Measurements from ENCODE around the gene ACBD4. TPM values are rescaled to one million over a fixed set of nuclear protein-coding genes. Genes with fewer than 3 reads are reported as not detected.

Gene ACBD4
- total RNA-seq, 1 experiment from 2014 or later: 9.7 TPM

GRCh38 chr17:45118691-45119090 lies 16.8 kb upstream of the ACBD4 start:
- no peaks in the 10 kb centered on the region for H3K4me1 ChIP-seq (ENCODE audit: insufficient read depth, low read length)
- H3K4me2 ChIP-seq (ENCODE audit: insufficient read depth, insufficient read length, low read length): no peak overlapping the region
- no peaks in the 10 kb centered on the region for H3K27me3 Mint-ChIP-seq (ENCODE audit: low read depth)
- WGBS (ENCODE audit: extremely low coverage, insufficient read length, low lambda C conversion rate): no CpG with 5 or more reads among the region's 23 CpGs
- H3K23me2 ChIP-seq (ENCODE audit: insufficient read length, low read depth, low read length, poor library complexity, severe bottlenecking): no peaks in the 10 kb centered on the region
- no peak overlapping the region for H4K5ac ChIP-seq (ENCODE audit: insufficient read length, low read depth, low read length)
- H3K4me1 Mint-ChIP-seq: peaks cover 8 to 31% of the 10 kb centered on the region in 2 experiments
- H3K27me3 ChIP-seq (ENCODE audit: insufficient read depth, low read length): no peaks in the 10 kb centered on the region
- no peak overlapping the region for H3K27ac Mint-ChIP-seq
- no peak overlapping the region for H3K18ac ChIP-seq (ENCODE audit: insufficient read length, low read depth, low read length)
- no peak overlapping the region for H4K8ac ChIP-seq (replicated peaks; ENCODE audit: insufficient read length, low read depth, low read length)
- no peak overlapping the region for H2BK12ac ChIP-seq (ENCODE audit: insufficient read length, low read depth, low read length)
- TF ChIP-seq, protein P1, sequence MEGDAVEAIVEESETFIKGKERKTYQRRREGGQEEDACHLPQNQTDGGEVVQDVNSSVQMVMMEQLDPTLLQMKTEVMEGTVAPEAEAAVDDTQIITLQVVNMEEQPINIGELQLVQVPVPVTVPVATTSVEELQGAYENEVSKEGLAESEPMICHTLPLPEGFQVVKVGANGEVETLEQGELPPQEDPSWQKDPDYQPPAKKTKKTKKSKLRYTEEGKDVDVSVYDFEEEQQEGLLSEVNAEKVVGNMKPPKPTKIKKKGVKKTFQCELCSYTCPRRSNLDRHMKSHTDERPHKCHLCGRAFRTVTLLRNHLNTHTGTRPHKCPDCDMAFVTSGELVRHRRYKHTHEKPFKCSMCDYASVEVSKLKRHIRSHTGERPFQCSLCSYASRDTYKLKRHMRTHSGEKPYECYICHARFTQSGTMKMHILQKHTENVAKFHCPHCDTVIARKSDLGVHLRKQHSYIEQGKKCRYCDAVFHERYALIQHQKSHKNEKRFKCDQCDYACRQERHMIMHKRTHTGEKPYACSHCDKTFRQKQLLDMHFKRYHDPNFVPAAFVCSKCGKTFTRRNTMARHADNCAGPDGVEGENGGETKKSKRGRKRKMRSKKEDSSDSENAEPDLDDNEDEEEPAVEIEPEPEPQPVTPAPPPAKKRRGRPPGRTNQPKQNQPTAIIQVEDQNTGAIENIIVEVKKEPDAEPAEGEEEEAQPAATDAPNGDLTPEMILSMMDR (conservative IDR thresholded peaks at IDR 0.05): no peak
- DNase-seq: no peak
- no peak overlapping the region for H3K9ac ChIP-seq (ENCODE audit: extremely low read depth, insufficient read length, low read length)
- no peak overlapping the region for H2BK5ac ChIP-seq (ENCODE audit: insufficient read length, low read length)
- peaks cover 0 to 4% (median 0%) of the 10 kb centered on the region in 3 experiments; a peak in 4 of 7 replicates for H3K36me3 Mint-ChIP-seq (ENCODE audit: insufficient read depth in 1 of 3, low read depth in 3 of 3)
- no peaks in the 10 kb centered on the region for H3K79me2 ChIP-seq (ENCODE audit: insufficient read depth, low read length)
- H4K20me1 ChIP-seq (ENCODE audit: control insufficient read depth, insufficient read depth, insufficient read length): no peaks in the 10 kb centered on the region
- H3K56ac ChIP-seq (ENCODE audit: insufficient read length, low read depth, low read length): no peak overlapping the region
- H2BK120ac ChIP-seq (ENCODE audit: low read depth, low read length, poor library complexity, severe bottlenecking): no peak overlapping the region
- no peaks in the 10 kb centered on the region for H3K9me3 ChIP-seq (ENCODE audit: control insufficient read depth, low read depth, low read length)
- H3K4me3 Mint-ChIP-seq: no peak overlapping the region
- no peak overlapping the region for H3K27ac ChIP-seq (ENCODE audit: insufficient read length, low read depth, low read length)
- no peaks in the 10 kb centered on the region for H3K9me3 Mint-ChIP-seq
- no peak overlapping the region for H3K4ac ChIP-seq (ENCODE audit: low read depth, low read length)
- H3K23ac ChIP-seq (ENCODE audit: insufficient read length, low read depth, low read length): no peak overlapping the region
- H2AFZ ChIP-seq (ENCODE audit: low read length): no peak overlapping the region
- no peak overlapping the region for H3K14ac ChIP-seq (ENCODE audit: insufficient read depth, low read length)
- H4K91ac ChIP-seq (ENCODE audit: insufficient read length, low read depth, low read length): no peak overlapping the region
- H3T11ph ChIP-seq (ENCODE audit: low read length): no peak overlapping the region
- no peak overlapping the region for H2AK5ac ChIP-seq (ENCODE audit: insufficient read length, low read length)
- H2BK15ac ChIP-seq (ENCODE audit: low read depth, low read length): no peak overlapping the region
- H2BK20ac ChIP-seq (ENCODE audit: low read depth, low read length, poor library complexity, severe bottlenecking): no peak overlapping the region
- no peaks in the 10 kb centered on the region for H3K79me1 ChIP-seq (ENCODE audit: insufficient read depth, low read depth, low read length, poor library complexity, severe bottlenecking)

Data from H9 (cell line).